Measurements from ENCODE around the gene MADD.

Gene MADD

GRCh38 chr11:47356129-47356997 lies 86.4 kb downstream of the MADD start:
- H3K4me1 ChIP-seq (ENCODE audit: control insufficient read depth in 1 of 2, insufficient read depth in 2 of 2, low read length in 2 of 2), result peaks cover 2 to 3% of the 10 kb centered on the region in 2 donors
- H3K36me3 ChIP-seq (ENCODE audit: control insufficient read depth in 1 of 2, insufficient read depth in 2 of 2, low read length in 2 of 2), result no peaks in the 10 kb centered on the region
- no peaks in the 10 kb centered on the region for H3K9me3 ChIP-seq (ENCODE audit: control insufficient read depth in 1 of 2, low read length in 2 of 2)
- H3K27ac ChIP-seq (ENCODE audit: low read depth, low read length), result no peak overlapping the region
- no peaks in the 10 kb centered on the region for H3K27me3 ChIP-seq (ENCODE audit: control insufficient read depth in 1 of 2, insufficient read depth in 2 of 2, low read length in 2 of 2)
- H3K4me3 ChIP-seq (ENCODE audit: low read depth in 1 of 2, low read length in 2 of 2), result no peak overlapping the region
- H3K9ac ChIP-seq (ENCODE audit: low read depth in 1 of 2, low read length in 2 of 2), result no peak overlapping the region

GRCh38 chr11:47356998-47357329 lies 87.0 kb downstream of the MADD start:
- H3K27me3 ChIP-seq (ENCODE audit: control insufficient read depth in 1 of 2, insufficient read depth in 2 of 2, low read length in 2 of 2), result no peaks in the 10 kb centered on the region
- H3K36me3 ChIP-seq (ENCODE audit: control insufficient read depth in 1 of 2, insufficient read depth in 2 of 2, low read length in 2 of 2), result no peaks in the 10 kb centered on the region
- H3K9me3 ChIP-seq (ENCODE audit: control insufficient read depth in 1 of 2, low read length in 2 of 2), result no peaks in the 10 kb centered on the region
- H3K27ac ChIP-seq (ENCODE audit: low read depth, low read length), result no peak overlapping the region
- no peak overlapping the region for H3K4me3 ChIP-seq (ENCODE audit: low read depth in 1 of 2, low read length in 2 of 2)
- peaks cover under 1 to 2% of the 10 kb centered on the region in 2 donors for H3K4me1 ChIP-seq (ENCODE audit: control insufficient read depth in 1 of 2, insufficient read depth in 2 of 2, low read length in 2 of 2)
- H3K9ac ChIP-seq (ENCODE audit: low read depth in 1 of 2, low read length in 2 of 2), result no peak overlapping the region

GRCh38 chr11:47357985-47358730 lies 88.2 kb downstream of the MADD start:
- Histone ChIP-seq H3K4me1 (ENCODE audit: control insufficient read depth in 1 of 2, insufficient read depth in 2 of 2, low read length in 2 of 2) (peaks cover 0 to 2% of the 10 kb centered on the region in 2 donors), H3K27ac (ENCODE audit: low read depth, low read length) (no peak overlapping the region)

GRCh38 chr11:47358731-47359051 lies 88.8 kb downstream of the MADD start:
- H3K9ac ChIP-seq (ENCODE audit: low read depth in 1 of 2, low read length in 2 of 2), result no peak overlapping the region
- no peak overlapping the region for H3K27ac ChIP-seq (ENCODE audit: low read depth, low read length)
- no peaks in the 10 kb centered on the region for H3K36me3 ChIP-seq (ENCODE audit: control insufficient read depth in 1 of 2, insufficient read depth in 2 of 2, low read length in 2 of 2)
- H3K4me3 ChIP-seq (ENCODE audit: low read depth in 1 of 2, low read length in 2 of 2), result no peak overlapping the region
- no peaks in the 10 kb centered on the region for H3K9me3 ChIP-seq (ENCODE audit: control insufficient read depth in 1 of 2, low read length in 2 of 2)
- peaks cover 0 to 2% of the 10 kb centered on the region in 2 donors for H3K4me1 ChIP-seq (ENCODE audit: control insufficient read depth in 1 of 2, insufficient read depth in 2 of 2, low read length in 2 of 2)
- H3K27me3 ChIP-seq (ENCODE audit: control insufficient read depth in 1 of 2, insufficient read depth in 2 of 2, low read length in 2 of 2), result no peaks in the 10 kb centered on the region

More at GRCh38 chr11:47357985-47358730, 88.2 kb downstream of the MADD start:
- H3K27me3 ChIP-seq (ENCODE audit: control insufficient read depth in 1 of 2, insufficient read depth in 2 of 2, low read length in 2 of 2), result no peaks in the 10 kb centered on the region
- no peaks in the 10 kb centered on the region for H3K36me3 ChIP-seq (ENCODE audit: control insufficient read depth in 1 of 2, insufficient read depth in 2 of 2, low read length in 2 of 2)
- no peaks in the 10 kb centered on the region for H3K9me3 ChIP-seq (ENCODE audit: control insufficient read depth in 1 of 2, low read length in 2 of 2)
- H3K4me3 ChIP-seq (ENCODE audit: low read depth in 1 of 2, low read length in 2 of 2), result no peak overlapping the region
- H3K9ac ChIP-seq (ENCODE audit: low read depth in 1 of 2, low read length in 2 of 2), result no peak overlapping the region

- H3K9me3 ChIP-seq (ENCODE audit: control insufficient read depth in 1 of 2, low read length in 2 of 2), result no peaks in the 10 kb centered on the region
- peaks cover 0 to 2% of the 10 kb centered on the region in 2 donors for H3K4me1 ChIP-seq (ENCODE audit: control insufficient read depth in 1 of 2, insufficient read depth in 2 of 2, low read length in 2 of 2)
- no peaks in the 10 kb centered on the region for H3K36me3 ChIP-seq (ENCODE audit: control insufficient read depth in 1 of 2, insufficient read depth in 2 of 2, low read length in 2 of 2)
- no peak overlapping the region for H3K9ac ChIP-seq (ENCODE audit: low read depth in 1 of 2, low read length in 2 of 2)
- no peaks in the 10 kb centered on the region for H3K27me3 ChIP-seq (ENCODE audit: control insufficient read depth in 1 of 2, insufficient read depth in 2 of 2, low read length in 2 of 2)
- no peak overlapping the region for H3K4me3 ChIP-seq (ENCODE audit: low read depth in 1 of 2, low read length in 2 of 2)
- no peak overlapping the region for H3K27ac ChIP-seq (ENCODE audit: low read depth, low read length)
Measured at GRCh38 chr11:47359162-47359561, 89.2 kb downstream of the MADD start.

- no peak overlapping the region for H3K4me3 ChIP-seq (ENCODE audit: low read depth in 1 of 2, low read length in 2 of 2)
- no peak overlapping the region for H3K27ac ChIP-seq (ENCODE audit: low read depth, low read length)
- H3K9me3 ChIP-seq (ENCODE audit: control insufficient read depth in 1 of 2, low read length in 2 of 2), result no peaks in the 10 kb centered on the region
- peaks cover 0 to 2% of the 10 kb centered on the region in 2 donors for H3K4me1 ChIP-seq (ENCODE audit: control insufficient read depth in 1 of 2, insufficient read depth in 2 of 2, low read length in 2 of 2)
- H3K36me3 ChIP-seq (ENCODE audit: control insufficient read depth in 1 of 2, insufficient read depth in 2 of 2, low read length in 2 of 2), result no peaks in the 10 kb centered on the region
- H3K27me3 ChIP-seq (ENCODE audit: control insufficient read depth in 1 of 2, insufficient read depth in 2 of 2, low read length in 2 of 2), result no peaks in the 10 kb centered on the region
- H3K9ac ChIP-seq (ENCODE audit: low read depth in 1 of 2, low read length in 2 of 2), result no peak overlapping the region
Measured at GRCh38 chr11:47359586-47359985, 89.7 kb downstream of the MADD start.

- Histone ChIP-seq H3K4me1 (ENCODE audit: control insufficient read depth in 1 of 2, insufficient read depth in 2 of 2, low read length in 2 of 2) (peaks cover 0 to 2% of the 10 kb centered on the region in 2 donors), H3K4me3 (ENCODE audit: low read depth in 1 of 2, low read length in 2 of 2) (no peak overlapping the region), H3K9me3 (ENCODE audit: control insufficient read depth in 1 of 2, low read length in 2 of 2) (no peaks in the 10 kb centered on the region), H3K27me3 (ENCODE audit: control insufficient read depth in 1 of 2, insufficient read depth in 2 of 2, low read length in 2 of 2) (no peaks in the 10 kb centered on the region), H3K36me3 (ENCODE audit: control insufficient read depth in 1 of 2, insufficient read depth in 2 of 2, low read length in 2 of 2) (no peaks in the 10 kb centered on the region), H3K27ac (ENCODE audit: low read depth, low read length) (no peak overlapping the region), H3K9ac (ENCODE audit: low read depth in 1 of 2, low read length in 2 of 2) (no peak overlapping the region)
Measured at GRCh38 chr11:47360341-47360740, 90.4 kb downstream of the MADD start.

GRCh38 chr11:47361419-47361818 lies 91.5 kb downstream of the MADD start:
- Histone ChIP-seq H3K4me1 (ENCODE audit: control insufficient read depth in 1 of 2, insufficient read depth in 2 of 2, low read length in 2 of 2) (no peaks in the 10 kb centered on the region), H3K9ac (ENCODE audit: low read depth in 1 of 2, low read length in 2 of 2) (no peak overlapping the region), H3K9me3 (ENCODE audit: control insufficient read depth in 1 of 2, low read length in 2 of 2) (no peaks in the 10 kb centered on the region), H3K27ac (ENCODE audit: low read depth, low read length) (no peak overlapping the region), H3K36me3 (ENCODE audit: control insufficient read depth in 1 of 2, insufficient read depth in 2 of 2, low read length in 2 of 2) (no peaks in the 10 kb centered on the region), H3K27me3 (ENCODE audit: control insufficient read depth in 1 of 2, insufficient read depth in 2 of 2, low read length in 2 of 2) (no peaks in the 10 kb centered on the region), H3K4me3 (ENCODE audit: low read depth in 1 of 2, low read length in 2 of 2) (no peak overlapping the region)

- H3K4me1 ChIP-seq (ENCODE audit: control insufficient read depth in 1 of 2, insufficient read depth in 2 of 2, low read length in 2 of 2), result no peaks in the 10 kb centered on the region
- H3K36me3 ChIP-seq (ENCODE audit: control insufficient read depth in 1 of 2, insufficient read depth in 2 of 2, low read length in 2 of 2), result no peaks in the 10 kb centered on the region
- H3K4me3 ChIP-seq (ENCODE audit: low read depth in 1 of 2, low read length in 2 of 2), result no peak overlapping the region
- H3K27me3 ChIP-seq (ENCODE audit: control insufficient read depth in 1 of 2, insufficient read depth in 2 of 2, low read length in 2 of 2), result no peaks in the 10 kb centered on the region
- no peaks in the 10 kb centered on the region for H3K9me3 ChIP-seq (ENCODE audit: control insufficient read depth in 1 of 2, low read length in 2 of 2)
- no peak overlapping the region for H3K9ac ChIP-seq (ENCODE audit: low read depth in 1 of 2, low read length in 2 of 2)
- H3K27ac ChIP-seq (ENCODE audit: low read depth, low read length), result no peak overlapping the region
Measured at GRCh38 chr11:47366020-47366490, 96.1 kb downstream of the MADD start.

- Histone ChIP-seq H3K27ac (ENCODE audit: low read depth, low read length) (no peak overlapping the region), H3K9ac (ENCODE audit: low read depth in 1 of 2, low read length in 2 of 2) (no peak overlapping the region), H3K4me1 (ENCODE audit: control insufficient read depth in 1 of 2, insufficient read depth in 2 of 2, low read length in 2 of 2) (no peaks in the 10 kb centered on the region), H3K4me3 (ENCODE audit: low read depth in 1 of 2, low read length in 2 of 2) (no peak overlapping the region), H3K27me3 (ENCODE audit: control insufficient read depth in 1 of 2, insufficient read depth in 2 of 2, low read length in 2 of 2) (no peaks in the 10 kb centered on the region), H3K36me3 (ENCODE audit: control insufficient read depth in 1 of 2, insufficient read depth in 2 of 2, low read length in 2 of 2) (no peaks in the 10 kb centered on the region), H3K9me3 (ENCODE audit: control insufficient read depth in 1 of 2, low read length in 2 of 2) (no peaks in the 10 kb centered on the region)
Measured at GRCh38 chr11:47369676-47370075, 99.7 kb downstream of the MADD start.

All from duodenal mucosa (tissue), 2 donors.